C4-2B (cell line): Measurements from ENCODE around the gene GPR173.

Experiments
- H3K27ac ChIP-seq: fragments of 450-650 bp; 2 replicates; pipeline ENCODE4 v1.5.1; 2017
- CTCF ChIP-seq: fragments of 450-650 bp; conservative IDR thresholded peaks from 2 replicates; pipeline ENCODE4 v1.5.1; 2017; ENCODE audit warnings: mild to moderate bottlenecking
- ZFX ChIP-seq: fragments of 450-650 bp; IDR thresholded peaks from 2 replicates; pipeline ENCODE4 v1.6.1; 2017

Gene GPR173

GRCh38 chrX:53044995-53045394 lies 3.6 kb upstream of the GPR173 start:
- TF ChIP-seq CTCF (no peak), ZFX (no peak)
- no peak overlapping the region for H3K27ac ChIP-seq

- peak; percentile 16; the same call in 1 of the 2 replicates for TF ChIP-seq CTCF
- TF ChIP-seq ZFX, result no peak
- H3K27ac ChIP-seq, result no peak overlapping the region
Measured at GRCh38 chrX:53047228-53047627, 1.4 kb upstream of the GPR173 start.

- H3K27ac ChIP-seq, result no peak overlapping the region
- no peak for TF ChIP-seq CTCF
- no peak for TF ChIP-seq ZFX
Measured at GRCh38 chrX:53049127-53049517, 533 bp downstream of the GPR173 start.

- H3K27ac ChIP-seq, result no peak overlapping the region
Measured at GRCh38 chrX:53050841-53051240, 2.3 kb downstream of the GPR173 start.

GRCh38 chrX:53055244-53055849 lies 6.8 kb downstream of the GPR173 start:
- TF ChIP-seq ZFX (no peak), CTCF (no peak)
- H3K27ac ChIP-seq, result no peak overlapping the region

More at GRCh38 chrX:53050841-53051240, 2.3 kb downstream of the GPR173 start:
- TF ChIP-seq CTCF (no peak), ZFX (no peak)

GRCh38 chrX:53056292-53056691 lies 7.7 kb downstream of the GPR173 start:
- H3K27ac ChIP-seq, result no peak overlapping the region
- no peak for TF ChIP-seq CTCF
- TF ChIP-seq ZFX, result no peak

GRCh38 chrX:53065104-53065503 lies 16.5 kb downstream of the GPR173 start:
- TF ChIP-seq CTCF (no peak), ZFX (no peak)
- no peak overlapping the region for H3K27ac ChIP-seq
